GM23248 (cell line): ENCODE data around the gene OLA1. TPM values are rescaled to one million over a fixed set of nuclear protein-coding genes. Genes with fewer than 3 reads are reported as not detected.

ENCODE experiments used
- DNase-seq: peaks from one replicate; pipeline ENCODE4 v3.0.0-alpha.2; 2015
- H2AFZ ChIP-seq: fragments of 200-600 bp; sonication (generic); 2 replicates; pipeline ENCODE4 v1.6.1; 2016; ENCODE audit warnings: antibody characterized with exemption
- H3F3A ChIP-seq: fragments of 200-600 bp; sonication (generic); 2 replicates; pipeline ENCODE4 v1.6.1; 2016; ENCODE audit warnings: mild to moderate bottlenecking, antibody characterized with exemption, mixed run types; ENCODE audit not compliant: insufficient read depth
- H3K27ac ChIP-seq: fragments of 200-600 bp; sonication (generic); 2 replicates; pipeline ENCODE4 v1.5.1; 2016; ENCODE audit warnings: mild to moderate bottlenecking
- H3K27me3 ChIP-seq: fragments of 200-600 bp; sonication (generic); replicated peaks from 2 replicates; pipeline ENCODE4 v1.6.1; 2016; ENCODE audit warnings: mild to moderate bottlenecking; ENCODE audit not compliant: insufficient read depth
- H3K36me3 ChIP-seq: fragments of 200-600 bp; sonication (generic); 2 replicates; pipeline ENCODE4 v1.6.1; 2016; ENCODE audit warnings: low read depth, mild to moderate bottlenecking
- H3K4me1 ChIP-seq: fragments of 200-600 bp; sonication (generic); 2 replicates; pipeline ENCODE4 v1.6.1; 2016; ENCODE audit warnings: mild to moderate bottlenecking; ENCODE audit not compliant: insufficient read depth
- H3K4me2 ChIP-seq: fragments of 200-600 bp; sonication (generic); one replicate; pipeline ENCODE4 v1.6.1; 2016; ENCODE audit warnings: mild to moderate bottlenecking; ENCODE audit not compliant: unreplicated experiment
- H3K4me3 ChIP-seq: fragments of 200-600 bp; sonication (generic); 2 replicates; pipeline ENCODE4 v1.5.1; 2016; ENCODE audit warnings: mild to moderate bottlenecking
- H3K79me2 ChIP-seq: fragments of 200-600 bp; sonication (generic); 2 replicates; pipeline ENCODE4 v1.6.1; 2016; ENCODE audit warnings: mild to moderate bottlenecking; ENCODE audit not compliant: insufficient read depth
- H3K9ac ChIP-seq: fragments of 200-600 bp; sonication (generic); 2 replicates; pipeline ENCODE4 v1.6.1; 2016; ENCODE audit warnings: mild to moderate bottlenecking
- H3K9me2 ChIP-seq: fragments of 200-600 bp; sonication (generic); 2 replicates; pipeline ENCODE4 v1.6.1; 2016; ENCODE audit warnings: mixed run types, mild to moderate bottlenecking, moderate library complexity; ENCODE audit not compliant: insufficient read depth
- H3K9me3 ChIP-seq: fragments of 200-600 bp; sonication (generic); one replicate; pipeline ENCODE4 v1.6.1; 2017; ENCODE audit warnings: low read depth
- H4K20me1 ChIP-seq: fragments of 200-600 bp; sonication (generic); 2 replicates; pipeline ENCODE4 v1.6.0; 2016; ENCODE audit not compliant: insufficient read depth
- EZH2 ChIP-seq: fragments of 200-600 bp; sonication (generic); IDR thresholded peaks from 2 replicates; pipeline ENCODE4 v1.6.1; 2018; ENCODE audit warnings: antibody characterized with exemption, mild to moderate bottlenecking; ENCODE audit not compliant: insufficient read depth, poor library complexity, severe bottlenecking
- EZH2phosphoT487 ChIP-seq: fragments of 200-600 bp; sonication (generic); IDR thresholded peaks from 2 replicates; pipeline ENCODE4 v1.6.1; 2018; ENCODE audit warnings: antibody characterized with exemption, moderate library complexity, mild to moderate bottlenecking, low read depth; ENCODE audit not compliant: insufficient read depth
- WGBS, 2 experiments: methylation state at CpG; one replicate each; pipeline ENCODE4 v1.1.6; 2015 to 2017; ENCODE audit warnings: low lambda C conversion rate in 2 of 2, low coverage in 1 of 2; ENCODE audit errors: missing lambda C conversion rate in 2 of 2; 5-methylcytosine and 5-hydroxymethylcytosine counted together
- in situ Hi-C: fragments of 300-500 bp; cut with MboI; formaldehyde crosslinking; loops from 2 replicates; pipeline ENCODE4 v1.15.0; 2020
- polyA plus RNA-seq: library from polyadenylated mRNA; unstranded; fragments of >200 nt; fragmentation: Nextera tagmentation; extraction: Ambion mirVana; gene quantifications from 2 replicates; pipeline ENCODE4 v1.2.1, GENCODE V29; 2016
- total RNA-seq: library from RNA; depleted of rRNA; stranded (reverse); fragments of >200 nt; shearing (Covaris generic); gene quantifications from 2 replicates; pipeline ENCODE4 v1.2.3, GENCODE V29; 2014

OLA1 gene
- total and polyA plus RNA-seq, 2 experiments from 2014 or later, result 64.3 to 114 TPM

DNA sequence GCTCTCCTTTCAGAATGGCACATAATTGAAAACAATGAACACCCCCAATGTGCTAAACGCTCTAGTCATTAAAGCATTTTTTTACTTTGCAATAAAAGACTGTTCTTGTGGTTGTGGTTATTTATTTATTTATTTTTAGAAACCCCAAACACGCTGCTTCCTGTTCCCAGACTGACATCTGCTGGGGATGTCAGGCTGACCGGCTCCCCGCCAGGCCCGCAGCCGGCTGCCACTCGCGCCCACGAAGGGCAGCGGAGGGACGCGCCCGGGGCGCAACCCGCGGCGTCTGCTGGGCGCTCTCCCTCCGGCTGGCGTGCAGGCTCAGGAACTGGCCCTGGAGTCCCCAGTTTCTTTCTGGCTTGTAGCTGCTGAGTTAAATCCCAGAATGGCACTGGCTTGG is 200.1 kb downstream of the OLA1 start:
- no peaks in the 10 kb centered on the region for H3K9me2 ChIP-seq
- no peak overlapping the region for H3K4me2 ChIP-seq
- no peaks in the 10 kb centered on the region for H4K20me1 ChIP-seq
- no peaks in the 10 kb centered on the region for H3K79me2 ChIP-seq
- TF ChIP-seq EZH2 (no peak), EZH2phosphoT487 (no peak)
- no peak overlapping the region for H2AFZ ChIP-seq
- no peaks in the 10 kb centered on the region for H3K36me3 ChIP-seq
- WGBS, 2 experiments, result 87 to 91% methylated on average over 20 of the region's 20 CpGs
- peaks cover 12% of the 10 kb centered on the region for H3K4me1 ChIP-seq
- H3K27me3 ChIP-seq, result no peaks in the 10 kb centered on the region
- no peaks in the 10 kb centered on the region for H3K9me3 ChIP-seq
- no peak overlapping the region for H3K4me3 ChIP-seq
- H3K9ac ChIP-seq, result no peak overlapping the region
- no peak for DNase-seq
- in situ Hi-C loops, result no loop called here
- no peak overlapping the region for H3K27ac ChIP-seq
- H3F3A ChIP-seq, result peaks cover 5% of the 10 kb centered on the region; the same call in 1 of the 2 replicates

DNA sequence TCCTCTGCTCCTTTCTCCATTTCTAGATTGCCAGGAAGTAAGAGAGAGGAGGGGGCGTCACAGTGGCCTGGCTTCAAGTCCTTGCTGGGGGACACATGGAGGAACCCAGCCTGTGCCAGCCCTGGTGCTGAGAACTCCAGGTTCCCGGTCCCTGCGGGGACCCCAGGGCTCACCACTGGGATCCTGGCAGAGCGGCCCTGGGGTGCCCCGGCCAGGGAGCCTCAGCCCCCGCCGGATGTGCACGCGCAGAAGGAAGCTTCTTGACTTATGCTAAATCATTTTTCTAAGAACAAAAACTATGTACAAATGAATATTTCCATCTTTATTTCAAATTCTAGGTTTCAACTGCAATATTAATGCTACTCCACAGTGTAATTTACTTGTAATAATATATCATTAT is 200.6 kb downstream of the OLA1 start:
- peaks cover 5% of the 10 kb centered on the region; the same call in 1 of the 2 replicates for H3F3A ChIP-seq
- 81 to 91% methylated on average over 9 of the region's 9 CpGs for WGBS, 2 experiments
- H3K9ac ChIP-seq, result no peak overlapping the region
- TF ChIP-seq EZH2phosphoT487, result no peak
- no peak for TF ChIP-seq EZH2
- no peak overlapping the region for H3K4me3 ChIP-seq
- no peak overlapping the region for H2AFZ ChIP-seq
- DNase-seq, result no peak
- H3K79me2 ChIP-seq, result no peaks in the 10 kb centered on the region
- H3K36me3 ChIP-seq, result no peaks in the 10 kb centered on the region
- no peaks in the 10 kb centered on the region for H3K9me3 ChIP-seq
- no peak overlapping the region for H3K4me2 ChIP-seq
- no peaks in the 10 kb centered on the region for H3K27me3 ChIP-seq
- peaks cover 12% of the 10 kb centered on the region for H3K4me1 ChIP-seq
- H3K9me2 ChIP-seq, result no peaks in the 10 kb centered on the region
- no peak overlapping the region for H3K27ac ChIP-seq
- no peaks in the 10 kb centered on the region for H4K20me1 ChIP-seq
- in situ Hi-C loops, result no loop called here

DNA sequence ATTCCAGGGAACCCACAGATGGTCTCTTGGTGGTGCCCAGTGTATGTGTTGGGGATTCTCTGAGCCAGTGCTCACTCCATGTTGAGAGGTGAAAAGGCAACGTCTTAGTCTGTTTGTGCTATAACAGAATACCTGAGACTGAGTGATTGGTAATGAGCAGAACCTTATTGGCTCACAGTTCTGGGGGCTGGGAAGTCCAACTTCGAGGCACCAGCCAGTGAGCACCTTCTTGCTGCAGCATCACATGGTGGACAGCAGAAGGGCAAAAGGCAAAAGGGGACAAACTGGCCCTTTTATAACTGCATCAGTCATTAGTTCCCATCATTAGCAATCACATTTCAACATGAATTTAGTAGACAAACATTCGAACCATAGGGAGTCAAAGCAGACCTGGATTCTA is 202.2 kb downstream of the OLA1 start:
- H3F3A ChIP-seq, result no peaks in the 10 kb centered on the region
- in situ Hi-C loops, result no loop called here
- no peaks in the 10 kb centered on the region for H3K9me2 ChIP-seq
- no peaks in the 10 kb centered on the region for H3K9me3 ChIP-seq
- no peak overlapping the region for H3K9ac ChIP-seq
- no peak for DNase-seq
- no peaks in the 10 kb centered on the region for H3K4me1 ChIP-seq
- H4K20me1 ChIP-seq, result no peaks in the 10 kb centered on the region
- no peak overlapping the region for H3K4me3 ChIP-seq
- H3K79me2 ChIP-seq, result no peaks in the 10 kb centered on the region
- no peak for TF ChIP-seq EZH2
- TF ChIP-seq EZH2phosphoT487, result no peak
- H3K4me2 ChIP-seq, result no peak overlapping the region
- WGBS, 2 experiments, result 77 to 87% methylated on average over 3 of the region's 3 CpGs
- no peaks in the 10 kb centered on the region for H3K36me3 ChIP-seq
- H2AFZ ChIP-seq, result no peak overlapping the region
- H3K27me3 ChIP-seq, result no peaks in the 10 kb centered on the region
- no peak overlapping the region for H3K27ac ChIP-seq

DNA sequence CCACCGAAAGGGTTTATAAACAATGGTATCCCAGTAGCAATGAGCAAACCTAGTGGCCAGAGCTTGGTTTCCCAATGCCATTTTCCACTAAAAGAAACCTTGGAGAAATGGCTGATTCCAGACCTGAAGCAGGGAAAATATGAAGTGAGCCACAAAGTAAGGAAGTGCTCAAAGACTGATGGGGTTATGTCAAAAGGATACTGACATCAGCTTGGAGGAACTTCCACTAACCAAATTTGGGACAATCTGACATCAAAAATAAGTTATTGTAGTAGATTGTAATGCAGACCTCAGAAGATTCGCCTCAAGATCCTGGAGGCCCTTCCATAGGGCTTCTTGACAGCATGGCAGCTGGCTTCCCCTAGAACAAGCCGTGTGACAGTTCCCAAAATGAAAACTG is 203.8 kb downstream of the OLA1 start:
- no peaks in the 10 kb centered on the region for H3K36me3 ChIP-seq
- no peak overlapping the region for H2AFZ ChIP-seq
- no peak overlapping the region for H3K4me3 ChIP-seq
- H3K9ac ChIP-seq, result no peak overlapping the region
- peaks cover 2% of the 10 kb centered on the region for H3K4me1 ChIP-seq
- H3K27ac ChIP-seq, result no peak overlapping the region
- in situ Hi-C loops, result no loop called here
- TF ChIP-seq EZH2, result no peak
- TF ChIP-seq EZH2phosphoT487, result no peak
- H3K4me2 ChIP-seq, result no peak overlapping the region
- H3K9me3 ChIP-seq, result no peaks in the 10 kb centered on the region
- no peaks in the 10 kb centered on the region for H3K27me3 ChIP-seq
- DNase-seq, result no peak
- H3K79me2 ChIP-seq, result no peaks in the 10 kb centered on the region
- no peaks in the 10 kb centered on the region for H3K9me2 ChIP-seq
- no peaks in the 10 kb centered on the region for H4K20me1 ChIP-seq
- 71 to 74% methylated on average over 3 of the region's 3 CpGs for WGBS, 2 experiments
- no peaks in the 10 kb centered on the region for H3F3A ChIP-seq

DNA sequence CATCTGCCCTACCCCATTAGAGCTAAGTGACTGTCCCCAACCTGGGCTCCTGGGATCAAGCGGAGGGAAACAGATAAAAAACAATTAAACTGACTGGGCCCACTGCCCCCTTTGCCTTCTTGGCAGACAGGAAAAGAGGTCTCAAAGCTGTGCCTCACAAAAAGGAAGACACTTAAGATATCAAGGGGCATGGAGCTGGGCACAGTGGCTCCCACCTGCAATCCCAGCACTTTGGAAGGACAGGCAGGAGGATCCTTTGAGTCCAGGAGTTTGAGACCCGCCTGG is 208.0 kb downstream of the OLA1 start:
- peaks cover 16% of the 10 kb centered on the region for H3F3A ChIP-seq
- no peaks in the 10 kb centered on the region for H3K36me3 ChIP-seq
- H4K20me1 ChIP-seq, result no peaks in the 10 kb centered on the region
- H3K4me2 ChIP-seq, result no peak overlapping the region
- DNase-seq, result no peak
- no peak overlapping the region for H3K27ac ChIP-seq
- H3K4me3 ChIP-seq, result no peak overlapping the region
- no peak overlapping the region for H2AFZ ChIP-seq
- no peaks in the 10 kb centered on the region for H3K9me3 ChIP-seq
- H3K4me1 ChIP-seq, result peaks cover 19% of the 10 kb centered on the region
- H3K9ac ChIP-seq, result no peak overlapping the region
- H3K79me2 ChIP-seq, result no peaks in the 10 kb centered on the region
- H3K27me3 ChIP-seq, result no peaks in the 10 kb centered on the region
- TF ChIP-seq EZH2, result no peak
- no peak for TF ChIP-seq EZH2phosphoT487
- in situ Hi-C loops, result no loop called here
- no peaks in the 10 kb centered on the region for H3K9me2 ChIP-seq
- WGBS, 2 experiments, result 72 to 84% methylated on average over 2 of the region's 2 CpGs
